ENCODE measurements around the gene CFAP251. TPM values are rescaled to one million over a fixed set of nuclear protein-coding genes. Genes with fewer than 3 reads are reported as not detected.

Gene CFAP251
- total RNA-seq, 4 donors from 2014 or later: 0.49 to 4.9 (median 0.61) TPM

- in situ Hi-C loops (cut with MboI; ENCODE audit: low sequenced_read_pairs in 4 of 4): loop anchor here in 1 of 4 donors (10.0 kb wide), 1 partner anchor 151 kb away; no protein-coding TSS in a partner anchor
- H3K36me3 ChIP-seq: peaks cover 0 to 17% of the 10 kb centered on the region in 2 donors
- intact Hi-C loops (cut with DNase I; ENCODE audit: low total_unique reads): no loop called here
Observed at GRCh38 chr12:122043476-122043875, 125.1 kb downstream of the CFAP251 start.

GRCh38 chr12:122045262-122045661 is 126.9 kb downstream of the CFAP251 start:
- Histone ChIP-seq H3K27me3 (no peaks in the 10 kb centered on the region), H3K4me3 (no peak overlapping the region), H3K4me1 (peaks cover 0 to under 1% of the 10 kb centered on the region in 2 donors), H3K27ac (no peak overlapping the region), H3K9me3 (no peaks in the 10 kb centered on the region), H3K36me3 (peaks cover 0 to 17% of the 10 kb centered on the region in 2 donors)
- TF ChIP-seq CTCF (IDR thresholded peaks at IDR 0.05 in 4 of 5, conservative IDR thresholded peaks at IDR 0.05 in 1 of 5): no peak
- no peak for TF ChIP-seq POLR2A (IDR thresholded peaks at IDR 0.05)
- ATAC-seq (no peak), DNase-seq (no peak)
- in situ Hi-C loops (cut with MboI; ENCODE audit: low sequenced_read_pairs in 4 of 4): loop anchor here in 1 of 4 donors (10.0 kb wide), 1 partner anchor 150 kb away; no protein-coding TSS in a partner anchor
- intact Hi-C loops (cut with DNase I; ENCODE audit: low total_unique reads): no loop called here

More at GRCh38 chr12:122043476-122043875, 125.1 kb downstream of the CFAP251 start:
- ATAC-seq: no peak
- no peaks in the 10 kb centered on the region for H3K4me1 ChIP-seq
- H3K9me3 ChIP-seq: no peaks in the 10 kb centered on the region
- no peak overlapping the region for H3K27ac ChIP-seq
- no peaks in the 10 kb centered on the region for H3K27me3 ChIP-seq
- DNase-seq: no peak
- H3K4me3 ChIP-seq: no peak overlapping the region
- TF ChIP-seq CTCF (IDR thresholded peaks at IDR 0.05 in 4 of 5, conservative IDR thresholded peaks at IDR 0.05 in 1 of 5) (no peak), POLR2A (IDR thresholded peaks at IDR 0.05) (no peak)

- ATAC-seq: no peak
Observed at GRCh38 chr12:122046145-122046544, 127.8 kb downstream of the CFAP251 start.

GRCh38 chr12:122048151-122048550 is 129.8 kb downstream of the CFAP251 start:
- Histone ChIP-seq H3K4me1 (peaks cover 21 to 22% of the 10 kb centered on the region in 2 donors), H3K27me3 (no peaks in the 10 kb centered on the region), H3K27ac (no peak overlapping the region), H3K9me3 (no peaks in the 10 kb centered on the region), H3K4me3 (no peak overlapping the region), H3K36me3 (peaks cover 0 to 17% of the 10 kb centered on the region in 2 donors)
- TF ChIP-seq POLR2A (IDR thresholded peaks at IDR 0.05) (no peak), CTCF (IDR thresholded peaks at IDR 0.05 in 4 of 5, conservative IDR thresholded peaks at IDR 0.05 in 1 of 5) (no peak)
- ATAC-seq (no peak), DNase-seq (no peak)
- intact Hi-C loops (cut with DNase I; ENCODE audit: low total_unique reads) (no loop called here), in situ Hi-C loops (cut with MboI; ENCODE audit: low sequenced_read_pairs in 4 of 4) (loop anchor here in 1 of 4 donors (10.0 kb wide), 1 partner anchor 147 kb away; no protein-coding TSS in a partner anchor)

More at GRCh38 chr12:122046145-122046544, 127.8 kb downstream of the CFAP251 start:
- no peak for DNase-seq
- Histone ChIP-seq H3K27ac (no peak overlapping the region), H3K27me3 (no peaks in the 10 kb centered on the region), H3K36me3 (peaks cover 0 to 17% of the 10 kb centered on the region in 2 donors), H3K4me3 (no peak overlapping the region), H3K9me3 (no peaks in the 10 kb centered on the region), H3K4me1 (peaks cover 8 to 10% of the 10 kb centered on the region in 2 donors)
- intact Hi-C loops (cut with DNase I; ENCODE audit: low total_unique reads): no loop called here
- in situ Hi-C loops (cut with MboI; ENCODE audit: low sequenced_read_pairs in 4 of 4): loop anchor here in 1 of 4 donors (10.0 kb wide), 1 partner anchor 149 kb away; no protein-coding TSS in a partner anchor
- TF ChIP-seq CTCF (IDR thresholded peaks at IDR 0.05 in 4 of 5, conservative IDR thresholded peaks at IDR 0.05 in 1 of 5) (no peak), POLR2A (IDR thresholded peaks at IDR 0.05) (no peak)

Measured in gastrocnemius medialis (tissue), 4 donors.